ENCODE measurements around the gene GRID2.

GRID2 gene

DNA sequence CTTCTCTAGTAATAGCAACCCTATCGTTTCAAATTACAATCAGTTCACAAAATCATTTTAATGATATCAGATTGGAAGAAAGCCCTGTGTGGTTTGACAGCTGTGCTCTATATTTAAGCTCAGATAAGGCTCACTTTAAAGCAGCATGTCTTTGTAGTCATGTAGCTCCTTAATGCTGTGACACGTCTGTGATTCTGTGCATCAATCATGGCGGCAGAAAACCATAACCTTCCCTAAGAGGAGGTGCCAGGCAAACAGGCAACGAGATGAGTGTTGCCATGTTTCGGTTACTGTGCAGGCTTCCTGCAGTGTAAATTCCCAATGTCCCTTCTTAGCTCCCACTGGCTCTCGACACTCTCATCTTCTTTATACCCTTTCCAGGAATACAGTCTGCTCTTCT is 212.7 kb downstream of the GRID2 start:
- no peak overlapping the region for H3K27ac ChIP-seq
- TF ChIP-seq, protein P1, sequence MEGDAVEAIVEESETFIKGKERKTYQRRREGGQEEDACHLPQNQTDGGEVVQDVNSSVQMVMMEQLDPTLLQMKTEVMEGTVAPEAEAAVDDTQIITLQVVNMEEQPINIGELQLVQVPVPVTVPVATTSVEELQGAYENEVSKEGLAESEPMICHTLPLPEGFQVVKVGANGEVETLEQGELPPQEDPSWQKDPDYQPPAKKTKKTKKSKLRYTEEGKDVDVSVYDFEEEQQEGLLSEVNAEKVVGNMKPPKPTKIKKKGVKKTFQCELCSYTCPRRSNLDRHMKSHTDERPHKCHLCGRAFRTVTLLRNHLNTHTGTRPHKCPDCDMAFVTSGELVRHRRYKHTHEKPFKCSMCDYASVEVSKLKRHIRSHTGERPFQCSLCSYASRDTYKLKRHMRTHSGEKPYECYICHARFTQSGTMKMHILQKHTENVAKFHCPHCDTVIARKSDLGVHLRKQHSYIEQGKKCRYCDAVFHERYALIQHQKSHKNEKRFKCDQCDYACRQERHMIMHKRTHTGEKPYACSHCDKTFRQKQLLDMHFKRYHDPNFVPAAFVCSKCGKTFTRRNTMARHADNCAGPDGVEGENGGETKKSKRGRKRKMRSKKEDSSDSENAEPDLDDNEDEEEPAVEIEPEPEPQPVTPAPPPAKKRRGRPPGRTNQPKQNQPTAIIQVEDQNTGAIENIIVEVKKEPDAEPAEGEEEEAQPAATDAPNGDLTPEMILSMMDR (conservative IDR thresholded peaks at IDR 0.05) = no peak
- no peak for TF ChIP-seq ZFX (IDR thresholded peaks at IDR 0.05)

DNA sequence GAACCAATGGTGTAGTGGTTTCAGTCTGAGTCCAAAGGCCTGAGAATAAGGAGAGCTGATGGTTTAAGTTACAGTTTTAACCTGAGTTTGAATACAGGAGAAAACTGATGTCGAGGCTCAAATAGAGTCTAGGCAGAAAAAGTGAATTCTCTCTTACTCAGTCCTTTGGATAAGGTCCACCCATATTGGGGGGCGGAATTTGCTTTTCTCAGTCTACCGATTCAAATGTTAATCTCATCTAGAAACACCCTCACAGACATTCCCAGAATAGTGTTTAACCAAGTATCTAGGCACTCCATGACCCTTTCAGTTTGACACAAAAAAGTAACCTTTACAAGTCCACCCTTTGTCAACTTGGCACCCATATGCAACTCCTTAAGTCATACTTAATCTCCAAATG is 216.0 kb downstream of the GRID2 start:
- no peak for TF ChIP-seq ZFX (IDR thresholded peaks at IDR 0.05)
- TF ChIP-seq, protein P1 (conservative IDR thresholded peaks at IDR 0.05) = no peak
- no peak overlapping the region for H3K27ac ChIP-seq

GRCh38 chr4:92520563-92520962 is 216.8 kb downstream of the GRID2 start:
- TF ChIP-seq, protein P1 (conservative IDR thresholded peaks at IDR 0.05) = no peak
- no peak for TF ChIP-seq ZFX (IDR thresholded peaks at IDR 0.05)
- H3K27ac ChIP-seq = no peak overlapping the region

- TF ChIP-seq ZFX (IDR thresholded peaks at IDR 0.05) = no peak
- TF ChIP-seq, protein P1 (conservative IDR thresholded peaks at IDR 0.05) = no peak
- H3K27ac ChIP-seq = no peak overlapping the region
Measured at GRCh38 chr4:92521941-92522340, 218.2 kb downstream of the GRID2 start.

- H3K27ac ChIP-seq = no peak overlapping the region
- no peak for TF ChIP-seq ZFX (IDR thresholded peaks at IDR 0.05)
- TF ChIP-seq, protein P1 (conservative IDR thresholded peaks at IDR 0.05) = no peak
Measured at GRCh38 chr4:92522356-92522755, 218.6 kb downstream of the GRID2 start.

DNA sequence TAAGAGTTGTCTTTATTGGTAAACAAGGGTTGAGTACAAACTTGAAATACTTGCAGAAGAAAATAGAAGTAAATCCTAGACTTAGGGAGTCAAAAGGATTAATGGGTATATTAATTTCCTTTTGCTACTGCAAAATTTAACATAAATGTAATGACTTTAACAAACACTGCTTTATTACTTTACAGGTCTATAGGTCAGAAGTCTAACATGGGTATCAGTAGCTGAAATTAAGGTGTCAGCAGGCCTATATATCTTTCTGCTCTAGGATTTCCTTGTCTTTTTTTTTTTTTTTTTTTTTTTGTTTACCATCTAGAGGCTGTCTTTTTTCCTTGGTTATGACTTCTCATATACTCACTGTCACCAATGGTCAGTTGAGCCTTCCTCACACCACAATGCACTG is 220.4 kb downstream of the GRID2 start:
- H3K27ac ChIP-seq = no peak overlapping the region
- TF ChIP-seq ZFX (IDR thresholded peaks at IDR 0.05) = no peak
- TF ChIP-seq, protein P1 (conservative IDR thresholded peaks at IDR 0.05) = no peak

GRCh38 chr4:92528541-92528940 is 224.8 kb downstream of the GRID2 start:
- TF ChIP-seq, protein P1 (conservative IDR thresholded peaks at IDR 0.05) = no peak
- no peak for TF ChIP-seq ZFX (IDR thresholded peaks at IDR 0.05)
- H3K27ac ChIP-seq = no peak overlapping the region
